OCI-LY7 (cell line): ENCODE results near the gene FAM217B.

Experiments
- CTCF ChIP-seq: fragments of 200-600 bp; sonication (generic); conservative IDR thresholded peaks from 2 replicates; pipeline ENCODE4 v1.5.1; 2014; ENCODE audit warnings: mild to moderate bottlenecking, antibody characterized with exemption, low read length, moderate library complexity, mixed read lengths
- EZH2phosphoT487 ChIP-seq: fragments of 200-600 bp; sonication (generic); IDR thresholded peaks from 2 replicates; pipeline ENCODE4 v1.6.1; 2018; ENCODE audit warnings: low read depth, borderline replicate concordance, mild to moderate bottlenecking, mixed run types, antibody characterized with exemption, low read length, moderate library complexity, mixed read lengths

- TF ChIP-seq CTCF: no peak
- TF ChIP-seq EZH2phosphoT487: no peak
These were observed 924 bp upstream of the FAM217B start for GRCh38 chr20:59939052-59939878.
